HepG2 (cell line): ENCODE data around the gene SIAH1. TPM values are rescaled to one million over a fixed set of nuclear protein-coding genes. Genes with fewer than 3 reads are reported as not detected.

Source experiments
- ATF7 ChIP-seq, 2 experiments: fragments of 450-650 bp in 1 of 2; sonication (generic) in 1 of 2; formaldehyde crosslinking in 1 of 2; IDR thresholded peaks; 2 replicates each; pipeline versions ENCODE4 v1.4.0 to v1.6.1; 2016 to 2020; ENCODE audit warnings: antibody characterized with exemption in 1 of 2, mild to moderate bottlenecking in 1 of 2, missing genetic modification reagents in 1 of 2
- DMAP1 ChIP-seq: IDR thresholded peaks from 2 replicates; pipeline ENCODE4 v1.6.1; 2016
- FOXK1 ChIP-seq: sonication (generic); formaldehyde crosslinking; IDR thresholded peaks from 2 replicates; pipeline ENCODE4 v1.4.0; 2020; ENCODE audit warnings: low read depth, missing genetic modification reagents, borderline replicate concordance
- HIVEP1 ChIP-seq: sonication (generic); formaldehyde crosslinking; IDR thresholded peaks from 2 replicates; pipeline ENCODE4 v1.4.0; 2020; ENCODE audit warnings: mild to moderate bottlenecking, missing genetic modification reagents
- HNRNPLL ChIP-seq: fragments of 200-400 bp; formaldehyde crosslinking; IDR thresholded peaks from 2 replicates; pipeline ENCODE4 v1.6.1; 2017; ENCODE audit warnings: mild to moderate bottlenecking, low read depth, low read length; ENCODE audit not compliant: poor library complexity, severe bottlenecking
- HOXD1 ChIP-seq: sonication (generic); formaldehyde crosslinking; IDR thresholded peaks from 2 replicates; pipeline ENCODE4 v1.5.0; 2020; ENCODE audit warnings: missing genetic modification reagents
- KLF12 ChIP-seq: sonication (generic); formaldehyde crosslinking; IDR thresholded peaks from 2 replicates; pipeline ENCODE4 v1.4.0; 2020; ENCODE audit warnings: missing genetic modification reagents, borderline replicate concordance
- KLF6 ChIP-seq: IDR thresholded peaks from 2 replicates; pipeline ENCODE4 v1.8.0; 2016; ENCODE audit warnings: missing biosample characterization, missing genetic modification reagents
- MATR3 ChIP-seq: sonication (generic); formaldehyde crosslinking; IDR thresholded peaks from 2 replicates; pipeline ENCODE4 v1.4.0; 2020; ENCODE audit warnings: missing genetic modification reagents
- PITX1 ChIP-seq: sonication (generic); formaldehyde crosslinking; IDR thresholded peaks from 2 replicates; pipeline ENCODE4 v1.5.1; 2020; ENCODE audit warnings: mild to moderate bottlenecking, missing genetic modification reagents
- PPARG ChIP-seq: conservative IDR thresholded peaks from 2 replicates; pipeline ENCODE4 v1.6.1; 2016; ENCODE audit warnings: missing biosample characterization, missing genetic modification reagents
- ZNF556 ChIP-seq: sonication (generic); formaldehyde crosslinking; IDR thresholded peaks from 2 replicates; pipeline ENCODE4 v1.4.0; 2020; ENCODE audit warnings: mild to moderate bottlenecking, missing genetic modification reagents, borderline replicate concordance
- ZNF605 ChIP-seq: sonication (generic); formaldehyde crosslinking; IDR thresholded peaks from 2 replicates; pipeline ENCODE4 v1.8.0; 2022; ENCODE audit warnings: mild to moderate bottlenecking, missing genetic modification reagents
- ZSCAN9 ChIP-seq: IDR thresholded peaks from 2 replicates; pipeline ENCODE4 v1.6.1; 2016; ENCODE audit warnings: borderline replicate concordance
- polyA plus RNA-seq, 8 experiments: library from polyadenylated mRNA; depleted of rRNA in 3 of 8; stranded (reverse) in 7 of 8; unstranded in 1 of 8; fragments of >200 nt; fragmentation: Illumina TruSeq in 4 of 8; extraction: Trizol in 4 of 8; gene quantifications; 2 replicates each; pipeline versions ENCODE4 v1.2.1 to v1.2.3, GENCODE V29; 2011 to 2016; ENCODE audit warnings: low read depth in 4 of 8, missing spikeins in 1 of 8, mixed read lengths in 1 of 8; ENCODE audit not compliant: insufficient read depth in 1 of 8
- total RNA-seq, 5 experiments: library from RNA; depleted of rRNA; stranded (reverse); fragments of >200 nt; fragmentation: Illumina TruSeq; extraction: Trizol; gene quantifications; 2 replicates each; pipeline ENCODE4 v1.2.3, GENCODE V29; 2016; ENCODE audit warnings: low read depth in 1 of 5
- TF ChIP-seq, protein P1 (sequence below): sonication (generic); formaldehyde crosslinking; IDR thresholded peaks from 2 replicates; pipeline ENCODE4 v1.4.0; 2020; ENCODE audit warnings: mild to moderate bottlenecking, missing genetic modification reagents
- TF ChIP-seq, protein P2 (sequence below): sonication (generic); formaldehyde crosslinking; IDR thresholded peaks from 2 replicates; pipeline ENCODE4 v1.8.1; 2023; ENCODE audit warnings: missing genetic modification reagents, inconsistent platforms, borderline replicate concordance
- TF ChIP-seq, protein P3 (sequence below): sonication (generic); formaldehyde crosslinking; IDR thresholded peaks from 2 replicates; pipeline ENCODE4 v1.4.0; 2020; ENCODE audit warnings: mild to moderate bottlenecking, missing genetic modification reagents, borderline replicate concordance
- TF ChIP-seq, protein P4 (sequence below): sonication (generic); formaldehyde crosslinking; IDR thresholded peaks from 2 replicates; pipeline ENCODE4 v1.8.1; 2023; ENCODE audit warnings: missing genetic modification reagents, mild to moderate bottlenecking, borderline replicate concordance

SIAH1 gene
- total and polyA plus RNA-seq, 2 of the 13 experiments (the other 11 are each of a cell fraction or from before 2014, with no cell fraction given) = 16.0 to 28.6 TPM

DNA sequence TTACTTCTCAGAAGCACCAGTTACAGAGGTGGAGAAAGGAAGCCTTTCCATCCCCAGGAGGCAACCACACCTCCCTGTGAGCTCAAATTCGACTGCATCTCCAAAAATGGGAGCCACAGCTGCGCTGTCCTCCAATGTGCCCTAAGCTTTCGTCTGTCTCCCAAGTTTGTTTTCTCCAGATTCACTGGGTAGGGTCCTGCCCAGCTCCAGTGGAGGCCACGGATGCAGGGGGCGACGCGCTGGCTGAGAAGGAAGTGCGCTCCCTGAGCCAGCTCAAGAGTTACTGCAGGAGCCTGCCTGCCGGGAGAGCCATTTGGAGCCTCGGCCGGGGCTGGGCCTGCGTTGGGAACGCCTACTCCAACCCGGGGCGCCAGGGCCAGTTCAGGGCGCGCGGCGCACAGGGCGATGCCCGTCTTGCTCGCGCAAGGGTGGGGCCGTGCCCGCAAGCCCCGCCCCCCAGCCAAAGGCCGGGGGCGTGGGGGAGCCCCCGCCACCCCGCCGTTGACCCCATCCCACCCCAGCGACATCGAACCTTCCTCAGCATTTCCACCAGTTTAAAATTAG is 19.5 kb downstream of the SIAH1 start (continued):
- TF ChIP-seq KLF12 (CRISPR knock-in tag) = peak; percentile 89; the same call in 1 of the 2 replicates
- TF ChIP-seq PPARG (CRISPR knock-in tag) = 0 out of 2 replicates have a peak, but pooled peaks have one; percentile 52
- TF ChIP-seq KLF6 = no peak; the same call in 1 of the 2 replicates
- peak; percentile 40; the same call in 1 of the 2 replicates for TF ChIP-seq PITX1 (CRISPR knock-in tag)
- peak; percentile 20; the same call in 1 of the 2 replicates for TF ChIP-seq ZNF605 (CRISPR knock-in tag)
- TF ChIP-seq, protein P1, sequence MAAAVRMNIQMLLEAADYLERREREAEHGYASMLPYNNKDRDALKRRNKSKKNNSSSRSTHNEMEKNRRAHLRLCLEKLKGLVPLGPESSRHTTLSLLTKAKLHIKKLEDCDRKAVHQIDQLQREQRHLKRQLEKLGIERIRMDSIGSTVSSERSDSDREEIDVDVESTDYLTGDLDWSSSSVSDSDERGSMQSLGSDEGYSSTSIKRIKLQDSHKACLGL (CRISPR knock-in tag) = peak; percentile 73; the same call in 1 of the 2 replicates
- TF ChIP-seq ATF7 (IDR thresholded peaks at IDR 0.05) = no peak
- TF ChIP-seq ATF7 (CRISPR knock-in tag; IDR thresholded peaks at IDR 0.05) = peak; percentile 41; the same call in 1 of the 2 replicates
- TF ChIP-seq, protein P2, sequence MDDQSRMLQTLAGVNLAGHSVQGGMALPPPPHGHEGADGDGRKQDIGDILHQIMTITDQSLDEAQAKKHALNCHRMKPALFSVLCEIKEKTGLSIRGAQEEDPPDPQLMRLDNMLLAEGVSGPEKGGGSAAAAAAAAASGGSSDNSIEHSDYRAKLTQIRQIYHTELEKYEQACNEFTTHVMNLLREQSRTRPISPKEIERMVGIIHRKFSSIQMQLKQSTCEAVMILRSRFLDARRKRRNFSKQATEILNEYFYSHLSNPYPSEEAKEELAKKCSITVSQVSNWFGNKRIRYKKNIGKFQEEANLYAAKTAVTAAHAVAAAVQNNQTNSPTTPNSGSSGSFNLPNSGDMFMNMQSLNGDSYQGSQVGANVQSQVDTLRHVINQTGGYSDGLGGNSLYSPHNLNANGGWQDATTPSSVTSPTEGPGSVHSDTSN = no peak
- TF ChIP-seq, protein P3, sequence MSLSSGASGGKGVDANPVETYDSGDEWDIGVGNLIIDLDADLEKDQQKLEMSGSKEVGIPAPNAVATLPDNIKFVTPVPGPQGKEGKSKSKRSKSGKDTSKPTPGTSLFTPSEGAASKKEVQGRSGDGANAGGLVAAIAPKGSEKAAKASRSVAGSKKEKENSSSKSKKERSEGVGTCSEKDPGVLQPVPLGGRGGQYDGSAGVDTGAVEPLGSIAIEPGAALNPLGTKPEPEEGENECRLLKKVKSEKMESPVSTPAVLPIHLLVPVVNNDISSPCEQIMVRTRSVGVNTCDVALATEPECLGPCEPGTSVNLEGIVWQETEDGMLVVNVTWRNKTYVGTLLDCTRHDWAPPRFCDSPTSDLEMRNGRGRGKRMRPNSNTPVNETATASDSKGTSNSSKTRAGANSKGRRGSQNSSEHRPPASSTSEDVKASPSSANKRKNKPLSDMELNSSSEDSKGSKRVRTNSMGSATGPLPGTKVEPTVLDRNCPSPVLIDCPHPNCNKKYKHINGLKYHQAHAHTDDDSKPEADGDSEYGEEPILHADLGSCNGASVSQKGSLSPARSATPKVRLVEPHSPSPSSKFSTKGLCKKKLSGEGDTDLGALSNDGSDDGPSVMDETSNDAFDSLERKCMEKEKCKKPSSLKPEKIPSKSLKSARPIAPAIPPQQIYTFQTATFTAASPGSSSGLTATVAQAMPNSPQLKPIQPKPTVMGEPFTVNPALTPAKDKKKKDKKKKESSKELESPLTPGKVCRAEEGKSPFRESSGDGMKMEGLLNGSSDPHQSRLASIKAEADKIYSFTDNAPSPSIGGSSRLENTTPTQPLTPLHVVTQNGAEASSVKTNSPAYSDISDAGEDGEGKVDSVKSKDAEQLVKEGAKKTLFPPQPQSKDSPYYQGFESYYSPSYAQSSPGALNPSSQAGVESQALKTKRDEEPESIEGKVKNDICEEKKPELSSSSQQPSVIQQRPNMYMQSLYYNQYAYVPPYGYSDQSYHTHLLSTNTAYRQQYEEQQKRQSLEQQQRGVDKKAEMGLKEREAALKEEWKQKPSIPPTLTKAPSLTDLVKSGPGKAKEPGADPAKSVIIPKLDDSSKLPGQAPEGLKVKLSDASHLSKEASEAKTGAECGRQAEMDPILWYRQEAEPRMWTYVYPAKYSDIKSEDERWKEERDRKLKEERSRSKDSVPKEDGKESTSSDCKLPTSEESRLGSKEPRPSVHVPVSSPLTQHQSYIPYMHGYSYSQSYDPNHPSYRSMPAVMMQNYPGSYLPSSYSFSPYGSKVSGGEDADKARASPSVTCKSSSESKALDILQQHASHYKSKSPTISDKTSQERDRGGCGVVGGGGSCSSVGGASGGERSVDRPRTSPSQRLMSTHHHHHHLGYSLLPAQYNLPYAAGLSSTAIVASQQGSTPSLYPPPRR = peak; percentile 70
- TF ChIP-seq ZNF556 (CRISPR knock-in tag) = peak; percentile 59; the same call in 1 of the 2 replicates
- no peak for TF ChIP-seq HOXD1 (CRISPR knock-in tag)
- peak; percentile 75 for TF ChIP-seq ZSCAN9 (CRISPR knock-in tag)
- TF ChIP-seq HNRNPLL = peak; percentile 95
- no peak for TF ChIP-seq MATR3 (CRISPR knock-in tag)
- TF ChIP-seq DMAP1 = peak; percentile 46
- TF ChIP-seq FOXK1 (CRISPR knock-in tag) = 0 out of 2 replicates have a peak, but pooled peaks have one; percentile 32
- TF ChIP-seq, protein P4, sequence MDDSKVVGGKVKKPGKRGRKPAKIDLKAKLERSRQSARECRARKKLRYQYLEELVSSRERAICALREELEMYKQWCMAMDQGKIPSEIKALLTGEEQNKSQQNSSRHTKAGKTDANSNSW (CRISPR knock-in tag) = 0 out of 2 replicates have a peak, but pooled peaks have one; percentile 48
- TF ChIP-seq HIVEP1 = peak; percentile 88
